GM12891 (cell line): Measurements from ENCODE around the gene GOLGA6C.
"Not testable (repeated sequence)": the region's sequence is repeated elsewhere in the genome, so short reads cannot be mapped to it uniquely, and the experiment has no call there.

ENCODE experiments used
- DNase-seq: peaks from one replicate; pipeline ENCODE4 v3.0.0; 2011; ENCODE audit warnings: low spot score; ENCODE audit not compliant: insufficient read length
- FAIRE-seq: peaks from 2 replicates; lab custom pipeline; 2011; peaks lifted over from hg19 to GRCh38; lab: Jason Lieb, UNC
- PAX5 ChIP-seq: IDR thresholded peaks from 2 replicates; pipeline ENCODE4 v1.6.1; 2011; ENCODE audit warnings: low read length, moderate library complexity, mild to moderate bottlenecking; ENCODE audit not compliant: insufficient read depth, severe bottlenecking
- POLR2A ChIP-seq: IDR thresholded peaks from 2 replicates; pipeline ENCODE4 v1.6.1; 2011; ENCODE audit warnings: low read depth, low read length, control low read depth
- POLR2AphosphoS5 ChIP-seq: IDR thresholded peaks from 2 replicates; pipeline ENCODE4 v1.6.1; 2011; ENCODE audit warnings: low read depth, low read length, control low read depth
- POU2F2 ChIP-seq: IDR thresholded peaks from 2 replicates; pipeline ENCODE4 v1.6.1; 2011; ENCODE audit warnings: low read depth, mild to moderate bottlenecking, control low read depth, low read length, moderate library complexity
- SPI1 ChIP-seq: IDR thresholded peaks from 2 replicates; pipeline ENCODE4 v1.6.1; 2011; ENCODE audit warnings: low read depth, low read length, control low read depth
- TAF1 ChIP-seq: IDR thresholded peaks from 2 replicates; pipeline ENCODE4 v1.6.1; 2011; ENCODE audit warnings: low read depth, low read length, control low read depth

Gene GOLGA6C

GRCh38 chr15:75233504-75234190 is 24.5 kb upstream of the GOLGA6C start:
- TF ChIP-seq POLR2A = no peak
- DNase-seq = peak; percentile 6
- no peak for FAIRE-seq

- FAIRE-seq (no peak), DNase-seq (peak; percentile 9)
- TF ChIP-seq SPI1 = no peak
- TF ChIP-seq PAX5 = no peak
- no peak for TF ChIP-seq POU2F2
- no peak for TF ChIP-seq TAF1
- TF ChIP-seq POLR2A = no peak
- no peak for TF ChIP-seq POLR2AphosphoS5
Measured at GRCh38 chr15:75234191-75234810, 23.8 kb upstream of the GOLGA6C start.

GRCh38 chr15:75235051-75235673 is 23.0 kb upstream of the GOLGA6C start:
- DNase-seq (peak; percentile 1), FAIRE-seq (no peak)
- TF ChIP-seq POLR2AphosphoS5 = no peak
- no peak for TF ChIP-seq PAX5
- TF ChIP-seq POU2F2 = no peak
- TF ChIP-seq POLR2A = no peak
- no peak for TF ChIP-seq TAF1
- TF ChIP-seq SPI1 = no peak

- no peak for FAIRE-seq
- TF ChIP-seq SPI1 = no peak
- TF ChIP-seq POLR2A = no peak
- DNase-seq = peak; percentile 5
Measured at GRCh38 chr15:75235760-75236729, 22.1 kb upstream of the GOLGA6C start.

- no peak for FAIRE-seq
- no peak for TF ChIP-seq TAF1
- no peak for TF ChIP-seq SPI1
- TF ChIP-seq POU2F2 = no peak
- TF ChIP-seq POLR2A = no peak
- TF ChIP-seq PAX5 = no peak
- TF ChIP-seq POLR2AphosphoS5 = no peak
Measured at GRCh38 chr15:75237316-75237982, 20.7 kb upstream of the GOLGA6C start.

GRCh38 chr15:75238150-75238549 is 20.0 kb upstream of the GOLGA6C start:
- FAIRE-seq (no peak), DNase-seq (peak; percentile 3)
- TF ChIP-seq POLR2AphosphoS5 (no peak), TAF1 (no peak), SPI1 (no peak), POU2F2 (no peak), POLR2A (no peak), PAX5 (no peak)

More at GRCh38 chr15:75237316-75237982, 20.7 kb upstream of the GOLGA6C start:
- DNase-seq = peak; percentile 1

GRCh38 chr15:75245741-75246140 is 12.4 kb upstream of the GOLGA6C start:
- FAIRE-seq, DNase-seq: not testable (repeated sequence)

- DNase-seq, FAIRE-seq: not testable (repeated sequence)
Measured at GRCh38 chr15:75248991-75249390, 9.1 kb upstream of the GOLGA6C start.

- TF ChIP-seq POLR2AphosphoS5 (no peak), POLR2A (no peak)
- FAIRE-seq = no peak
- no peak for DNase-seq
Measured at GRCh38 chr15:75249726-75250125, 8.4 kb upstream of the GOLGA6C start.

- not testable (repeated sequence) for DNase-seq, FAIRE-seq
Measured at GRCh38 chr15:75251343-75251742, 6.8 kb upstream of the GOLGA6C start.

- FAIRE-seq, DNase-seq: not testable (repeated sequence)
Measured at GRCh38 chr15:75252285-75252684, 5.8 kb upstream of the GOLGA6C start.

- not testable (repeated sequence) for FAIRE-seq, DNase-seq
Measured at GRCh38 chr15:75258620-75259343, 648 bp downstream of the GOLGA6C start.

GRCh38 chr15:75259873-75260272 is 1.7 kb downstream of the GOLGA6C start:
- FAIRE-seq = not testable (repeated sequence)

GRCh38 chr15:75273751-75274359 is 15.7 kb downstream of the GOLGA6C start:
- not testable (repeated sequence) for DNase-seq, FAIRE-seq

More at GRCh38 chr15:75259873-75260272, 1.7 kb downstream of the GOLGA6C start:
- DNase-seq = not testable (repeated sequence)
